Glutamatergic neuron (in vitro differentiated cells): ENCODE measurements around the gene TNFRSF8. TPM values are rescaled to one million over a fixed set of nuclear protein-coding genes. Genes with fewer than 3 reads are reported as not detected.

Experiments used
- DNase-seq: peaks from one replicate; pipeline ENCODE4 v3.0.0; 2022
- H3K27ac Mint-ChIP-seq: one replicate; pipeline ENCODE4 v1.8.0; 2020; ENCODE audit warnings: mild to moderate bottlenecking, mixed read lengths, inconsistent platforms; ENCODE audit not compliant: unreplicated experiment
- H3K27me3 Mint-ChIP-seq: one replicate; pipeline ENCODE4 v1.8.0; 2020; ENCODE audit warnings: mild to moderate bottlenecking, moderate library complexity, mixed read lengths, inconsistent platforms; ENCODE audit not compliant: unreplicated experiment
- H3K36me3 Mint-ChIP-seq: one replicate; pipeline ENCODE4 v1.8.0; 2020; ENCODE audit warnings: mild to moderate bottlenecking, mixed read lengths, inconsistent platforms; ENCODE audit not compliant: unreplicated experiment
- H3K4me1 Mint-ChIP-seq: one replicate; pipeline ENCODE4 v1.8.0; 2020; ENCODE audit warnings: mild to moderate bottlenecking, low read depth, mixed read lengths, inconsistent platforms; ENCODE audit not compliant: unreplicated experiment
- H3K4me3 Mint-ChIP-seq: one replicate; pipeline ENCODE4 v1.8.0; 2020; ENCODE audit warnings: mild to moderate bottlenecking, mixed read lengths, inconsistent platforms; ENCODE audit not compliant: unreplicated experiment
- H3K9me3 Mint-ChIP-seq: one replicate; pipeline ENCODE4 v1.8.0; 2020; ENCODE audit warnings: mild to moderate bottlenecking, moderate library complexity, mixed read lengths, inconsistent platforms; ENCODE audit not compliant: unreplicated experiment
- CTCF ChIP-seq: fragments of 200-600 bp; sonication (generic); IDR thresholded peaks from one replicate; pipeline ENCODE4 v1.5.0; 2021; ENCODE audit not compliant: partially characterized antibody, unreplicated experiment
- total RNA-seq: library from RNA; stranded (reverse); fragmentation: NEBNext Ultra II Directional; extraction: Animal tissue kit (Norgen Biotek cat#: 25700); gene quantifications from one replicate; pipeline ENCODE4 v1.2.1, GENCODE V29; 2021; ENCODE audit not compliant: unreplicated experiment

Gene TNFRSF8
- total RNA-seq, 1 donor from 2014 or later = not detected

GRCh38 chr1:12016182-12016581 is 46.9 kb upstream of the TNFRSF8 start:
- Mint-ChIP-seq H3K4me1 (peaks cover 12% of the 10 kb centered on the region), H3K27me3 (peaks cover 7% of the 10 kb centered on the region), H3K9me3 (peaks cover 14% of the 10 kb centered on the region), H3K36me3 (no peaks in the 10 kb centered on the region), H3K4me3 (no peak overlapping the region), H3K27ac (no peak overlapping the region)
- TF ChIP-seq CTCF = no peak
- no peak for DNase-seq

- peaks cover 8% of the 10 kb centered on the region for H3K27me3 Mint-ChIP-seq
- H3K4me1 Mint-ChIP-seq = no peaks in the 10 kb centered on the region
- DNase-seq = no peak
These were observed 43.1 kb upstream of the TNFRSF8 start for GRCh38 chr1:12019858-12020509.

GRCh38 chr1:12021616-12022015 is 41.5 kb upstream of the TNFRSF8 start:
- Mint-ChIP-seq H3K4me3 (no peak overlapping the region), H3K4me1 (no peaks in the 10 kb centered on the region), H3K27ac (no peak overlapping the region), H3K9me3 (peaks cover 9% of the 10 kb centered on the region), H3K27me3 (peaks cover 8% of the 10 kb centered on the region), H3K36me3 (no peaks in the 10 kb centered on the region)
- DNase-seq = no peak
- no peak for TF ChIP-seq CTCF

More at GRCh38 chr1:12019858-12020509, 43.1 kb upstream of the TNFRSF8 start:
- peaks cover 12% of the 10 kb centered on the region for H3K9me3 Mint-ChIP-seq
- no peaks in the 10 kb centered on the region for H3K36me3 Mint-ChIP-seq
- peak overlapping the region; percentile 89 for H3K4me3 Mint-ChIP-seq
- H3K27ac Mint-ChIP-seq = peak overlapping the region; percentile 84
- no peak for TF ChIP-seq CTCF

- no peak for DNase-seq
- H3K27ac Mint-ChIP-seq = no peak overlapping the region
- H3K27me3 Mint-ChIP-seq = peaks cover 8% of the 10 kb centered on the region
- H3K9me3 Mint-ChIP-seq = peaks cover 9% of the 10 kb centered on the region
- TF ChIP-seq CTCF = no peak
- H3K4me1 Mint-ChIP-seq = no peaks in the 10 kb centered on the region
- no peaks in the 10 kb centered on the region for H3K36me3 Mint-ChIP-seq
- H3K4me3 Mint-ChIP-seq = no peak overlapping the region
These were observed 41.1 kb upstream of the TNFRSF8 start for GRCh38 chr1:12022036-12022435.

GRCh38 chr1:12026586-12026985 is 36.5 kb upstream of the TNFRSF8 start:
- no peak overlapping the region for H3K27ac Mint-ChIP-seq
- peaks cover 6% of the 10 kb centered on the region for H3K36me3 Mint-ChIP-seq
- peaks cover 7% of the 10 kb centered on the region for H3K27me3 Mint-ChIP-seq
- no peak for TF ChIP-seq CTCF
- H3K4me1 Mint-ChIP-seq = no peaks in the 10 kb centered on the region
- peaks cover 7% of the 10 kb centered on the region for H3K9me3 Mint-ChIP-seq
- no peak overlapping the region for H3K4me3 Mint-ChIP-seq
- no peak for DNase-seq
